Measurements from ENCODE around the gene TEX29. TPM values are rescaled to one million over a fixed set of nuclear protein-coding genes. Genes with fewer than 3 reads are reported as not detected.

TEX29 gene
- total and polyA plus RNA-seq, 10 of the 15 experiments (the other 5 are each of a cell fraction or from before 2014, with no cell fraction given) = 0.14 to 0.30 (median 0.22) TPM; not detected in 7

GRCh38 chr13:111347438-111347837, 27.0 kb downstream of the TEX29 start:
- in situ Hi-C loops (cut with MboI) (no loop called here), intact Hi-C loops (cut with micrococcal nuclease; ENCODE audit: unreplicated experiment) (no loop called here)
- Histone ChIP-seq H3K9ac (ENCODE audit: control insufficient read depth, insufficient read depth, low read length) (no peak overlapping the region), H3K4me1 (ENCODE audit: control insufficient read depth, insufficient read depth, low read length) (no peaks in the 10 kb centered on the region), H4K20me1 (ENCODE audit: control insufficient read depth, insufficient read depth) (no peaks in the 10 kb centered on the region), H3K79me2 (ENCODE audit: control insufficient read depth, insufficient read depth, low read length) (no peaks in the 10 kb centered on the region), H3K4me2 (ENCODE audit: control insufficient read depth, insufficient read depth) (no peak overlapping the region), H3K9me3 (replicated peaks; ENCODE audit: control insufficient read depth, insufficient read depth, low read length) (no peaks in the 10 kb centered on the region), H3K36me3 (ENCODE audit: control insufficient read depth in 2 of 2, insufficient read depth in 2 of 2, low read length in 1 of 2) (no peaks in the 10 kb centered on the region; a peak in 1 of 4 replicates), H2AFZ (ENCODE audit: control insufficient read depth, low read depth, low read length) (no peak overlapping the region), H3K27ac (ENCODE audit: control insufficient read depth, insufficient read depth) (no peak overlapping the region), H3K27me3 (replicated peaks in 1 of 2; ENCODE audit: control insufficient read depth in 2 of 2, insufficient read depth in 2 of 2, low read length in 1 of 2) (no peaks in the 10 kb centered on the region), H3K4me3 (no peak overlapping the region)
- BruUV-seq (replicated peaks) = no TSS peak
- ChIA-PET SMC1A (ENCODE audit: uncharacterized antibody, unreplicated experiment) (no interaction called here), RAD21 (ENCODE audit: unreplicated experiment) (no interaction called here), POLR2A (no interaction called here), CTCF (interaction anchor here (0.7 kb wide), 1 partner anchor 321 kb away, joined by 3 read pairs; no protein-coding TSS in a partner anchor)
- TF ChIP-seq RAD21 (IDR thresholded peaks at IDR 0.05; ENCODE audit: insufficient read depth, low read depth, low read length) = no peak
- TF ChIP-seq EP300 (IDR thresholded peaks at IDR 0.05; ENCODE audit: borderline replicate concordance in 1 of 2, control insufficient read depth in 1 of 2, low read depth in 2 of 2, low read length in 2 of 2) = no peak
- no peak for TF ChIP-seq LARP7 (IDR thresholded peaks at IDR 0.05)
- ATAC-seq (no peak), FAIRE-seq (no peak), DNase-seq (ENCODE audit: low read depth, low spot score) (no peak)
- WGBS (ENCODE audit: insufficient coverage, insufficient replicate concordance, low lambda C conversion rate, missing lambda C conversion rate) = 39% methylated on average over 6 of the region's 6 CpGs

GRCh38 chr13:111353508-111353907, 33.1 kb downstream of the TEX29 start:
- H3K9me3 ChIP-seq (replicated peaks; ENCODE audit: control insufficient read depth, insufficient read depth, low read length) = no peaks in the 10 kb centered on the region
- ChIA-PET POLR2A (no interaction called here), CTCF (no interaction called here), RAD21 (ENCODE audit: unreplicated experiment) (no interaction called here), SMC1A (ENCODE audit: uncharacterized antibody, unreplicated experiment) (no interaction called here)
- in situ Hi-C loops (cut with MboI) (no loop called here), intact Hi-C loops (cut with micrococcal nuclease; ENCODE audit: unreplicated experiment) (no loop called here)
- H3K4me1 ChIP-seq (ENCODE audit: control insufficient read depth, insufficient read depth, low read length) = no peaks in the 10 kb centered on the region
- H3K4me2 ChIP-seq (ENCODE audit: control insufficient read depth, insufficient read depth) = no peak overlapping the region
- no peaks in the 10 kb centered on the region for H3K27me3 ChIP-seq (replicated peaks in 1 of 2; ENCODE audit: control insufficient read depth in 2 of 2, insufficient read depth in 2 of 2, low read length in 1 of 2)
- FAIRE-seq (no peak), DNase-seq (ENCODE audit: low read depth, low spot score) (no peak), ATAC-seq (no peak)
- no peak overlapping the region for H3K4me3 ChIP-seq
- TF ChIP-seq IRF3 (IDR thresholded peaks at IDR 0.05) = no peak
- TF ChIP-seq SIN3A (IDR thresholded peaks at IDR 0.05; ENCODE audit: low read depth, low read length) = no peak
- TF ChIP-seq SUZ12 (IDR thresholded peaks at IDR 0.05; ENCODE audit: unreplicated experiment) = no peak
- no peak for TF ChIP-seq ZSCAN29 (IDR thresholded peaks at IDR 0.05)
- no peak for TF ChIP-seq NFYA (IDR thresholded peaks at IDR 0.05; ENCODE audit: borderline replicate concordance, low read depth, low read length)
- TF ChIP-seq TCF7 (IDR thresholded peaks at IDR 0.05; ENCODE audit: borderline replicate concordance) = no peak
- TF ChIP-seq HDGF (IDR thresholded peaks at IDR 0.05) = no peak
- TF ChIP-seq ZNF384 (IDR thresholded peaks at IDR 0.05; ENCODE audit: borderline replicate concordance, low read depth, low read length) = no peak
- TF ChIP-seq CEBPZ (IDR thresholded peaks at IDR 0.05; ENCODE audit: low read depth, low read length) = no peak
- TF ChIP-seq RELB (IDR thresholded peaks at IDR 0.05; ENCODE audit: low read depth) = no peak
- H4K20me1 ChIP-seq (ENCODE audit: control insufficient read depth, insufficient read depth) = no peaks in the 10 kb centered on the region
- no peak overlapping the region for H3K27ac ChIP-seq (ENCODE audit: control insufficient read depth, insufficient read depth)
- BruUV-seq (replicated peaks) = no TSS peak
- H3K79me2 ChIP-seq (ENCODE audit: control insufficient read depth, insufficient read depth, low read length) = no peaks in the 10 kb centered on the region
- no peak overlapping the region for H3K9ac ChIP-seq (ENCODE audit: control insufficient read depth, insufficient read depth, low read length)
- WGBS (ENCODE audit: insufficient coverage, insufficient replicate concordance, low lambda C conversion rate, missing lambda C conversion rate) = 15% methylated on average over 2 of the region's 2 CpGs
- no peak overlapping the region for H2AFZ ChIP-seq (ENCODE audit: control insufficient read depth, low read depth, low read length)
- no peaks in the 10 kb centered on the region for H3K36me3 ChIP-seq (ENCODE audit: control insufficient read depth in 2 of 2, insufficient read depth in 2 of 2, low read length in 1 of 2)

All from GM12878 (cell line).